ENCODE measurements around the gene MYO15A. TPM values are rescaled to one million over a fixed set of nuclear protein-coding genes. Genes with fewer than 3 reads are reported as not detected.
"Not testable (repeated sequence)": the region's sequence is repeated elsewhere in the genome, so short reads cannot be mapped to it uniquely, and the experiment has no call there.

The MYO15A gene
- polyA plus RNA-seq, 1 donor: 1.3 TPM

GRCh38 chr17:18185391-18185790 is 76.8 kb downstream of the MYO15A start:
- DNase-seq: no peak

DNA sequence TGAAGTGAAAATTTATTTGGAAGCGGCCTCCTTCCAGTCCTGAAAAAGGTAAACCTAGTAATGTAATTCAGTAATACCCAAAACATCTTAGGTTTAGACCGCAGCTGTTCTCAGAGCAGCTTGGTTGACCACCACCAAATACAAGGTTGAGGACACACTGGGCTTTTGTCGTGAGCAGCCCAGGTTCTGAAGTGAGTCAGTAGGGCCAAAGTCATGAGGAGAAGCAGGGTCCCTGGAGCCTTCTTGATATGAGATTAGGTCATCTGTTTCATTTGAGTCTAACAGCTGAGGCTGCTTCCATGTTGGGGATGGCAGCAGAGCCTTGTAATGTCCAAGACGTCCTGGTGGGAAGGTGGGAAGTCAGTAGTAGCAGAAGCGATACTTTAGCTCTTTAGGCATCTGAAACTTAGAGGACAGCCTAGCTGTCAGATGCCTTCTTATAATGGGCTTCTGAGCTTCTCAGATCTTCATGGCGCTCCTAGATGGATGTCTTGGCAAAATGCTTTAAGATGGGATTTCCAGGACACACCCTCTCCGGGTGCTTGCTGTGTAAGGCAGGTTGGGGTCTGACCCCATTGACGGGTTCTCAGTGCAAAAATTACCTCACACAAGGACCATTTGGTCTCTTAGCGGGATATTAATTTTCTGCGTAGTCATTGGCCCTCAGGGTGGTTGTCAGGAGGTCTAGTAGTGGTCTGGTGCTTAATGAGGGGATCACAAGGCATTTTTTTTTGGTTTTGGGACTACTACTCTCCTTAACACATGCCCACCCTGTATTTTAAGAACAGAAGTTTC is 77.5 kb downstream of the MYO15A start:
- no peak for DNase-seq

GRCh38 chr17:18186627-18186982 is 78.0 kb downstream of the MYO15A start:
- peak; percentile 55 for DNase-seq

- DNase-seq: no peak
Measured at GRCh38 chr17:18187226-18187625, 78.7 kb downstream of the MYO15A start.

DNA sequence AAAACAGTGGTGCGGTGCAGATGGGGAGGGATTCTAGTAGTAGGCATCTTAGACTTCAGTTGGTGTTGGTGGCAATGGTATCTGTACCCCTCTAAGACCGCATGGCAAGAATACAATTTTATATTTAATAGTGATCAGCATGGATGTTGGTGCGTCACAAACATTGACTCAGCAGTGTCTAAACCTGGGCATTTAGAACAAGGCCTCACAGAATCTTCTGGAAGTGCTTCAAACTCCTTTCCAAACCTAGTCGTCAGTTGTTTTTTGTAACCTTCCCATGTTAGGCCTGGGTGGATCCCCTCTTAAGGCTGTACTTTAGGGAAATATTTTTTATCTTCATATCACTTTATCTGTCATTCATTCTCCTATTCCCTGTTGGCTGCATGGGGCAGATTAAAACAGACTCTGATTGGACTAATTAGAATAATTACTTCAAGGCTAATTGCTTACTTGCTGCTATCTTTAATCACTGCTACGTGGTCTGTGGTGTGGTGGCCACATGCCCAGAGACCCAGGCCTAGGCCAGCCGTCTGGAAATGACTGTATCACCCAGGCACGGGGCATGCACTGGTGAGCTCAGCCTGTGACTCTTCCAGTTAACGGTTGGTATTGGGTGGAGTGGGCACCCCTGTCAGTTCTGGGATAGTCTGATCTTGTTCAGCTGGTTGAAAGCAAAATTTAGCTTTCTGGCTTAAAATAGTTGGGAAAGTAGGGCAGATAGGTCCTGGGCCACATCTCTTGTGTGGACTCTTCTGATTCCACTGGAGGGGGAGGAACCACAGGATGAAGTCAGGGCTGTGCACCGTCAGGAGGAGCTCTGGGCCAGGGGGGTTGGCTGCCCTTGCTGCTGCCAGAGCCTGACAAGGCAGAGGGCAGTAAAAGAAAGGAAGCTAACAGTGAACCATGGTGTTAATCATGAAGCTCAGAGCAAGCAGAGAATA is 79.5 kb downstream of the MYO15A start:
- DNase-seq: no peak

- no peak for DNase-seq
Measured at GRCh38 chr17:18190628-18191235, 82.2 kb downstream of the MYO15A start.

DNA sequence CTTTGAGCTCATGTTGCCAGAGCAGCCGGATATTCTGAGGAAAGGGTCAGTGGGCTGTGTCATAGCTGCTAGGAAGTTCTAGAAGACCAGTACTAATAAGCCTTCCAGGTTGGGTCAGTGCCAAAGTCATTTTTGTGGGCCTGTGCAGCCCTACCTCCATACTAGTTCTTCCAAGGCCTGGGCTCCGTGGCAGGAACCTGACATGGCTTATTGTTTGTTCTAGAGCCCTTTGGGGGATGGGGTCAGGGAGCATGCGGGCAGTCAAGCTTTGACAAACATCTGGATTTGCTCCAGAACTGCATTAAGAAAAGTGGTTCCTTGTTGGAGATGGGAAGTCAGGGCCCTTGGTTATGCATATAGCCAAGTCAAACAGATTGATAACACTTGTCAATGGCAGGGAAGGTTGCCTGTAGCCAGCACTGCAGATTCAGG is 82.7 kb downstream of the MYO15A start:
- DNase-seq: no peak

GRCh38 chr17:18191967-18192366 is 83.4 kb downstream of the MYO15A start:
- DNase-seq: no peak

GRCh38 chr17:18194394-18194793 is 85.8 kb downstream of the MYO15A start:
- DNase-seq: no peak

DNA sequence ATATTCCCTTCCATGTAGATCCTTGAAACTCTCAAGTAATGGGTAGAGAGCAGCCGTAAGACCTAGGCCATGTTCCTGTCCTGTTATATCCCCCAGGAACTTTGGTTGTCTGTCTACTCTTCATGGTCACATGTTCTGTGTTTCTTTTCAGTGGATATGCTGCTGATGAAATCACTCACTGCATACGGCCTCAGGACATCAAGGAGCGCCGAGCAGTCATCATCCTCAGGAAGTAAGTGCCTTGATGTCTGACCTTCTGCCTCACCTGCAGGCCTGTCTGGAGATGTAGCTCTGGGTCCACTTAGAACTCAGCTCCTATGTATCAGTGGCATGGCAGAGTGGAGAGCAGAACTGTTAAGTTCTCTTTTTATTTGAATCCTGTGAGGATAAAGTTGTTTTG is 86.2 kb downstream of the MYO15A start:
- DNase-seq: no peak

DNA sequence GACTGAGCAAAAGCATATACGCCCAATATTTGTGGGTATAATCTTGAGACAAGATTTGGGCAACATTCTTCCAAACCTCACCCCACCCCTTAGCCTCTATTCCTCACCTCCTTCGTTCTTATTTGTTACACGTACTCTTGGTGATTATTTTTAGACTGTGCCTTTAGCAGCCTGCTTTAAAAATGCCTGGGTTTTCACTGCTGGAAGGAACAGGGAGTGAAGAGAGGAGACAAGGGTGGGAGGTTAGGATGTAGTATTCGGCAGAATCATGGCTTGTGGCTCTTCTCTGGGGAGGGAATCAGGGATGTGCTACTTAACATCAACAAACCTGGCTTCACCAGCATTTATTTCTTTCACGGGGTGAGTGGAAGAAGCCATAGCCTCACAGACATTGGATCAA is 86.7 kb downstream of the MYO15A start:
- DNase-seq: no peak

DNA sequence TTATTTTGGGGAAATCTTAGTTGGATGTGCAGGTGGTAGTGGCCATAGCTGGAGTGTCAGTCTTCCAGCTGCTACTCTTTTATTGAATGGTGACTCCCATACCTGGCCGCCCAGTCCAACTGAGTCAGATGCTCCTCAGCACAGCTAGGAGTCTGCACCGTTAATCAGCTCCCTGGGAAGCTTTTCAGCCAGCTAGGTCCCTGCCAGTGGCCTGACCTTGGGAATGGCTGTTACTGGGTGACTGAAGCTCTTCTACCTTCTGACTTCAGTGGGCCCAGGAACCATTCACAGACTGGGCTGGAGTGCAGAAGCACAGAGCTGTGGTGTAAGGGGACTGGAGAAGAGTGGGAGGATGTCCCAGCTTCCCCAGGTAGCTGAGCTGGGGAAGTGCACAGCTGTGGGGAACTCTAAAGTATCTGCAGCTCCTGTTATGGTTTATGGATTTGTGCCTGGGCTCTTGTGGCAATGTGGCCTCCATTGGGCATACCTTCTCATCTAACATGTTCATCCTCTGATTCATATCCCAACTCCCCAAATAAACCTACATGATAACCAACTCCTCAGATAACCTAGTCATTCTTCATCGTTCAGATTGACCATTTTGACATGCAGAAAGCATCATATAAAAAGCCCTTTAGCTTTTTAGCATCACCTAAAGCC is 89.1 kb downstream of the MYO15A start:
- DNase-seq: no peak

GRCh38 chr17:18198530-18198929 is 90.0 kb downstream of the MYO15A start:
- no peak for DNase-seq

- DNase-seq: no peak
Measured at GRCh38 chr17:18201108-18201507, 92.6 kb downstream of the MYO15A start.

DNA sequence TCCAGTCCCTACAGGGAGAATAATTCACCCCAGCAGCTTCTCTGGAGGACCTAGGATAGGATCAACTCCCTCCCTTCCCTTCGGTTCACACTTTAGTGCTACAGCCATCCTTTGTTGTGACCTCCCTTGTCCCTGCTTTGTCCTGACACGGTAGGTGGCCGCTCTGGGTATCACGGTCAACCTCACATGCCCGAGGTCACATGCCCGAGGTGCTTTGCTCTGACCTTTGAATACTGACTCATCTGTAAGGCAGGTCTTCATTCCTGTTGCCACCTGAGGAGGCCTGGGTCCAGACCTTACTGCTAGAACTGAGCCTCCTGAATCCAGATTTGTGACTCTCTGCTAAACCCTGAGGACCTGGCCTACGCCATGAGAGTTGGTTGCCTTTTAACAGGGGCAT is 94.8 kb downstream of the MYO15A start:
- no peak for DNase-seq

DNA sequence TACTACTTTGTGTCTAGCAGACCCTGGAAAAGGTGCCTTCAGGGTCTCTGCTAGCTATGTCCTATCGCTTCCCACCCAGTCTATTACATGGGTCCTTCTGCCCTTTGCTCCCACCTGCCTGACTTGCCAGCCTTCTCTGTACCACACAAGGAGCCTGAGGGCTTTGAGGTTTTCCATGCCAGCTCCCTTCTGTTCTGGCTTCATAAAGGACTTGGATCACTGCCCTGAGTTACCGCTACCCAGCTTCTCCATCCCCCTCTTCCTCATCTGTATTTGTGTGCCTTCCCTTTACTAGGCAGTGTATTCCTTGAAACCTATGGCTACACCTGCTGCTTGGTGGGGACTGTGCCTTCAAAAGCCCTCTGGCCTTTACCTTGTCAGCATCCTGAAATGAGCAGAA is 97.3 kb downstream of the MYO15A start:
- no peak for DNase-seq

DNA sequence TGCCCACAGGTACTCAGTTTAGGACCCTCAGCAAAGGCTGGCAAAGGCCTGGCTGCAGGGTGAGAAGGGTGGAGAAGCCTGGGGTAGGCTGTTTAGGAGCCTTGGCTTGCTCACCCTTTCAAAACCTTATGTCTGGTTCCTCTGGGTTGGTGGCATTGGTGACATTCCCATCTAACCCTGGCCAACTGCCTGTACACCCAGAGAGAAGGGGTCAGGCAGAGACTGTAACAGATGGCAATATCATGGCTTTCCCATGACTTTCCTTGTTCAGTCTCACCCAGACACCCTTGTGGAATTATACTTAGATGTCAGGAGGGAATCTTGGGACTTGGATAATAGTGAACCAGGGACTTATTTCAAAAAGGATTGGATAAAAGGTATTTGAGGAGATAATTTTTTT is 98.4 kb downstream of the MYO15A start:
- no peak for DNase-seq

- DNase-seq: no peak
Measured at GRCh38 chr17:18208092-18208491, 99.5 kb downstream of the MYO15A start.

GRCh38 chr17:18213666-18214270 is 105.2 kb downstream of the MYO15A start:
- DNase-seq: no peak

DNA sequence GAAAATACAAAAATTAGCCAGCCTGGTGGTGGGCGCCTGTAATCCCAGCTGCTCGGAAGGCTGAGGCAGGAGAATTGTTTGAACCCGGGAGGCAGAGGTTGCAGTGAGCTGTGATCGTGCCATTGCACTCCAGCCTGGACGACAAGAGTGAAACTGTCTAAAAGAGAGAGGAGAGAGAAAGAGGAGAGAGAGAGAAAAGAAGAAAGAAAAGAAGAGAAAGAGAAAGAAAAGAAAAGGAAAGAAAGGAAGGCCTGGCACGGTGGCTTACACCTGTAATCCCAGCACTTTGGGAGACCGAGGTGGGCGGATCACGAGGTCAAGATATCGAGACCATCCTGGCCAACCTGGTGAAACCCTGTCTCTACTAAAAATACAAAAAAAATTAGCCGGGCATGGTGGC is 108.3 kb downstream of the MYO15A start:
- DNase-seq: not testable (repeated sequence)

- peak; percentile 66 for DNase-seq
Measured at GRCh38 chr17:18217412-18218015, 109.0 kb downstream of the MYO15A start.
